Measurements from ENCODE around the gene ELL2.
"Not testable (repeated sequence)": the region's sequence is repeated elsewhere in the genome, so short reads cannot be mapped to it uniquely, and the experiment has no call there.

Gene ELL2

DNA sequence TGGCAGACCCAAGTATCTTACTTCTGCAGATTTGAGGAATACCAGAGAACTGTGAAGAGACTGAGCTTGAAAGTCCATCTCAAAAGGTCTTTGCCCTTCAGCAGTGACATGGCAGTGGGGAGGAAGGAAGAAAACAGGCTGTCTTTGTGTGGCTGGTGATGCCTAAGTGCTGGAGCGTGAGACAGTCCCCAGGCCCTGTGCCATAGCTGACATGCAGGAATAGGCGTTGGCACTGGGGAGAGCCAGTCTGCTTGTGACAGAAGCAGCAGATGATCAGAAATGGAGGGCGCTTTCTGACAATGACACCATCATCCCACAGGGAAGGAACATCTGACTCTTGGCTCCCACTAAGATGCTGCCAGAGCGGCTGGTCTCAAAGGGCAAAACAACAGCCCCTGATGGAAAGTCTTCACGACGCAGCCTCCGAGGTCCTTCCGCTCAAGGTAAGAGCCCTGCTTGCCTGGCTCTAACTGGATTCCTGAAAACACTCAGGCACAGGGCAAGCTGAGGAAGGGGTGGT, 123.6 kb downstream of the ELL2 start:
- DNase-seq (ENCODE audit: low read depth), result no peak

DNA sequence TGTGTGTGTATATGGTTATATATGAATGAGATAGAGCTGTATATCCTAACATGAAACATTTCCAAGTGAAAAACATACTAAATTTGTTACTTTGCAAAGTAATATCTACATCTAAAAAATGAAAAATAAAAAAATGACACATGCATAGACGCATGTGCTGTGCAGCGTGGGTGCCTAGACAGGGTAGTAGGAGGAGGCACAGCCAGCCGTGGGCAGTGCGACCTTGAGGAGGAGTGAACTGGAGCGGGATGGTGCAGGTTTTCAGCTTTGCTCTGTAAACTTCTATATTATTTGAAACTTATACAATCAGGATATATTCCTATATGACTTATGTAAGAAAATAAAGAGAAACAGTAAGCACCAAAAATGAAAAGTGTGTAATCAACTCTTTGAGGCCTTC, 124.2 kb downstream of the ELL2 start:
- no peak for DNase-seq (ENCODE audit: low read depth)

DNA sequence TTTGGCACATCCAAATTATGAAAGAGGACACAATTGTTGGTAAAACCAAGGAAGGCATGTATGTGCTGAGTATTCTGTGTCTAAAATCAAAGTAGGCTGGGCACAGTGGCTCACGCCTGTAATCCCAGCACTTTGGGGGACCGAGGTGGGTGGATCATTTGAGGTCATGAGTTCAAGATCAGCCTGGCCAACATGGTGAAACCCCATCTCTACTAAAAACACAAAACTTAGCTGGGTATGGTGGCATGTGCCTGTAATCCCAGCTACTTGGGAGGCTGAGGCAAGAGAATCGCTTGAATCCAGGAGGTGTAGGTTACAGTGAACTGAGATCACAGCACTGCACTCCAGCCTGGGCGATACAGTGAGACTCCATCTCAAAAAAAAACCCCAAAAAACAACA, 124.7 kb downstream of the ELL2 start:
- not testable (repeated sequence) for DNase-seq (ENCODE audit: low read depth)

DNA sequence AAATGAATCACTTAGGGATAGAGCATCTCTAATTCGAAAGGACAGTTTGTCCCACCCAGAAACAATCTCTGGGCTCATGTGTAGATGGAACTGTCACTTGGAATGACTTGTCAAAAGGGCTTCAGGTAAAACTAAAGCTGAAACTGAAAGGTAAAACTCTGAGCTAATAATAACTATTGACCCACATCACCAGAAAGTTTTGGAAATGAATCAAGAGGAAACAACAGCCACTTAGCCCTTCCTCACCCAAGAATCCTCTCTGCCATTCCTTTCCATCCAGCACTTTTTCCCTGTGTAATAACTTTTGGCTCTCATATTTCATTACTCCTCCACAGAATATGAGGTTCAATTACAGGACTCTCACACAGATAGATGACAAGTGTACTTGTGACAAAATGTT, 125.1 kb downstream of the ELL2 start:
- no peak for DNase-seq (ENCODE audit: low read depth)

DNA sequence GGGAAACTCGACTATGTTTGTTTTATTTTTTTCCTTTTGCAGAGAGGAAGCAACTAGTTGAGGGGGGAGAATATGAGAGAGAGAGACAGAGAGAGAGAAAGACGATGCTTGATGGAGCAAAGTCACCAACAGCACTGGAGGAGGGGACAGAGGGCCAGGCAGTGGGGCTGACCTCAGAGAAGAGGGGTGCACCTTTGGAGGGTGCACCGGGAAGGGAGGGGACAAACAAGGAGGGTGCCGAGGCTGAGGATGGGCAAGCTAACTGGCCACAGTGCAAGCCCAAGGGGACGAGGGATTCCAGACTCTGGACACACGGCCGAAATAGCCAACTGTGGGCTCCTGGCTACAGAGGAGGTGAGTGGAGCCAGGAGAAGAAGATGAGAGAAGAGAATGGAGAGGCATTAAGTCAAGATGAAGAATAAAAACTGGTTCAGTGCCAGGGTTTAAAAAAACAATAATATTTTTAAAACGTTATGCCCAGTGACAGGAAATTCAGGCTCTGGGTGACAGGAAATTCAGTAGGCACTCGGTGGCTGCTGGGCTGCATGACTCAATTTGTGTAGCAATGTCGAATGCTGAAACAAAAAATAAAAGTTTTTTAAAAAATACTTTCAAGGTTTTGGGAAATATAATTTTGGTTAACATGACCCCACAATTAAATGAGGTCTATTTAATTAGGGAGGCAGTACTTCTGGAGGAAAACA, 125.8 kb downstream of the ELL2 start:
- no peak for DNase-seq (ENCODE audit: low read depth)
